A549 (cell line): Measurements from ENCODE around the gene RNF145. TPM values are rescaled to one million over a fixed set of nuclear protein-coding genes. Genes with fewer than 3 reads are reported as not detected.
"Not testable (repeated sequence)": the region's sequence is repeated elsewhere in the genome, so short reads cannot be mapped to it uniquely, and the experiment has no call there.

Experiments
- ATAC-seq, 2 experiments: fragments of 200-7000 bp in 1 of 2; fragments of >200 bp in 1 of 2; cut with Nextera tagmentation in 1 of 2; cut with Tn5 transposase in 1 of 2; 3 replicates each; pipeline versions ENCODE4 v1.8.0 to v1.9.1; 2018 to 2020; ENCODE audit warnings: mild to moderate bottlenecking in 1 of 2, moderate library complexity in 1 of 2
- CTCF ChIA-PET: fragments of 300-600 bp; sonication (Branson Sonifier 250); formaldehyde crosslinking; extraction: SDS; loops from one replicate; lab custom pipeline; 2021; ENCODE audit warnings: antibody characterized with exemption, inconsistent platforms; lab: Yijun Ruan, JAX
- POLR2A ChIA-PET: fragments of 350-600 bp; formaldehyde crosslinking; extraction: SDS; loops from one replicate; lab custom pipeline; 2021; ENCODE audit warnings: antibody characterized with exemption, inconsistent platforms; lab: Yijun Ruan, JAX
- DNase-seq, 2 experiments: peaks; one replicate each; pipeline versions ENCODE4 v3.0.0 to v3.0.0-alpha.2; 2011 to 2016; ENCODE audit warnings: low read depth in 1 of 2, low spot score in 1 of 2
- FAIRE-seq: peaks from 2 replicates; lab custom pipeline; 2011; peaks lifted over from hg19 to GRCh38; lab: Jason Lieb, UNC
- H3K27ac ChIP-seq, 2 experiments: fragments of >200 bp; sonication (Bioruptor Twin); formaldehyde crosslinking; 3 replicates each; pipeline ENCODE4 v1.5.1; 2016 to 2017
- H3K4me1 ChIP-seq: fragments of >200 bp; sonication (Bioruptor Twin); formaldehyde crosslinking; 3 replicates; pipeline ENCODE4 v1.6.1; 2016
- H3K4me2 ChIP-seq: fragments of >200 bp; sonication (Bioruptor Twin); formaldehyde crosslinking; 3 replicates; pipeline ENCODE4 v1.6.1; 2016
- H3K4me3 ChIP-seq: fragments of >200 bp; sonication (Bioruptor Twin); formaldehyde crosslinking; 3 replicates; pipeline ENCODE4 v1.5.1; 2016
- H3K9me3 ChIP-seq: fragments of >200 bp; sonication (Bioruptor Twin); formaldehyde crosslinking; 3 replicates; pipeline ENCODE4 v1.6.1; 2016
- BHLHE40 ChIP-seq: IDR thresholded peaks from 2 replicates; pipeline ENCODE4 v1.6.1; 2012; ENCODE audit warnings: low read depth, low read length, inconsistent platforms
- CBX2 ChIP-seq: fragments of 200-600 bp; sonication (generic); IDR thresholded peaks from 2 replicates; pipeline ENCODE4 v1.6.1; 2016; ENCODE audit warnings: low read depth, mild to moderate bottlenecking, borderline replicate concordance
- CEBPB ChIP-seq, 2 experiments: fragments of >200 bp in 1 of 2; sonication (Bioruptor Twin) in 1 of 2; formaldehyde crosslinking in 1 of 2; IDR thresholded peaks; 2 replicates each; pipeline ENCODE4 v1.6.1; 2012 to 2016
- ESRRA ChIP-seq: fragments of 150-350 bp; IDR thresholded peaks from 2 replicates; pipeline ENCODE4 v1.6.1; 2014; ENCODE audit warnings: mild to moderate bottlenecking, low read length, borderline replicate concordance
- HDAC2 ChIP-seq: fragments of 200-600 bp; sonication (generic); IDR thresholded peaks from 2 replicates; pipeline ENCODE4 v1.6.1; 2016
- HEYL ChIP-seq: fragments of 250-450 bp; sonication (Bioruptor Pico); IDR thresholded peaks from 2 replicates; pipeline ENCODE4 v1.8.0; 2021; ENCODE audit warnings: mild to moderate bottlenecking, moderate library complexity
- JUN ChIP-seq, 2 experiments: fragments of >200 bp; sonication (Bioruptor Twin); formaldehyde crosslinking; IDR thresholded peaks; 2 replicates in 1 of 2; 3 replicates in 1 of 2; pipeline ENCODE4 v1.6.1; 2016 to 2017
- KDM1A ChIP-seq: fragments of 200-600 bp; sonication (generic); IDR thresholded peaks from 2 replicates; pipeline ENCODE4 v1.6.1; 2016; ENCODE audit warnings: low read depth, mild to moderate bottlenecking
- MAFK ChIP-seq: fragments of 450-650 bp; IDR thresholded peaks from 2 replicates; pipeline ENCODE4 v1.6.1; 2014; ENCODE audit not compliant: partially characterized antibody
- NFE2L2 ChIP-seq: fragments of 150-350 bp; conservative IDR thresholded peaks from 2 replicates; pipeline ENCODE4 v1.6.1; 2014; ENCODE audit warnings: low read length
- NR3C1 ChIP-seq: fragments of >200 bp; sonication (Bioruptor Twin); formaldehyde crosslinking; IDR thresholded peaks from 3 replicates; pipeline ENCODE4 v1.6.1; 2017
- PHF8 ChIP-seq: fragments of 200-600 bp; sonication (generic); IDR thresholded peaks from 2 replicates; pipeline ENCODE4 v1.6.1; 2016; ENCODE audit warnings: low read depth, mild to moderate bottlenecking, antibody characterized with exemption, moderate library complexity, borderline replicate concordance
- POLR2AphosphoS2 ChIP-seq: conservative IDR thresholded peaks from 2 replicates; pipeline ENCODE4 v1.6.1; 2012; ENCODE audit warnings: low read length, improper control_type of control experiment, inconsistent platforms
- RCOR1 ChIP-seq: fragments of 150-350 bp; IDR thresholded peaks from 2 replicates; pipeline ENCODE4 v1.6.1; 2014; ENCODE audit warnings: antibody characterized with exemption, low read length, low read depth
- TFCP2L1 ChIP-seq: fragments of 250-450 bp; sonication (Bioruptor Pico); IDR thresholded peaks from 2 replicates; pipeline ENCODE4 v1.5.0; 2021; ENCODE audit warnings: mild to moderate bottlenecking
- WGBS: methylation state at CpG from one replicate; pipeline ENCODE4 v1.1.6; 2017; ENCODE audit errors: missing lambda C conversion rate; 5-methylcytosine and 5-hydroxymethylcytosine counted together
- polyA plus RNA-seq, 4 experiments: library from polyadenylated mRNA; depleted of rRNA in 3 of 4; stranded (reverse); fragments of >200 nt; fragmentation: RNase III in 1 of 4; extraction: RNeasy Plus Mini Kit Qiagen cat#74134 plus additional on column Dnase treatment in 1 of 4; gene quantifications; 2 replicates in 3 of 4; 3 replicates in 1 of 4; pipeline ENCODE4 v1.2.3, GENCODE V29; 2011 to 2017
- TF ChIP-seq, protein P1 (sequence below): fragments of >200 bp; sonication (Bioruptor Twin); formaldehyde crosslinking; IDR thresholded peaks from 3 replicates; pipeline ENCODE4 v1.5.1; 2016
- TF ChIP-seq, protein P2 (sequence below): IDR thresholded peaks from 2 replicates; pipeline ENCODE4 v1.6.1; 2012
- TF ChIP-seq, protein P3 (sequence below): IDR thresholded peaks from 2 replicates; pipeline ENCODE4 v1.6.1; 2012
- TF ChIP-seq, protein P4 (sequence below): fragments of 250-450 bp; sonication (Bioruptor Pico); IDR thresholded peaks from 2 replicates; pipeline ENCODE4 v1.5.0; 2020; ENCODE audit warnings: low read depth, mild to moderate bottlenecking, moderate library complexity

Gene RNF145
- polyA plus RNA-seq, 2 of the 4 experiments (the other 2 are of a cell fraction) = 122 to 146 TPM

DNA sequence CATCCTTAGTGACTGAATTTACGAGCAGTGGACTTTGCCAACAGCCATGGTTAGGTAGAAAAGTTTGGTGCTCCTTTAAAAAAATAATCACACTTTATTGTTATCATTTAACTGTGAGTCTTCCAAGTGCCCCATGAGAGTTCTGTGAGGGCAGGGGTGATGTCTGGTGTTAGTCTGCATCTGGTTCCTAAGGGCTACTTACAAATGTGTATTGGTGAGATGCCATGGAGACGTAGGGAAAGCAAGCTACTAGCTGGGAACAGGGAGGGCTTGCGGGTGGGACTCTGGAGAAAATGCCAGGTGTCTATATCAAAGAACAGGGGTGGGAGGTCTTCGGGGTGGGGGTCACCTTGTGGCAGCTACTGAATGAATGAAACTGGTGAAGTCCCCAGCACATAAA lies 62.5 kb downstream of the RNF145 start (continued):
- TF ChIP-seq HEYL (CRISPR knock-in tag) (no peak), KDM1A (no peak), CEBPB (IDR thresholded peaks at IDR 0.05) (no peak)
- TF ChIP-seq, all 56 proteins: peak for 0

DNA sequence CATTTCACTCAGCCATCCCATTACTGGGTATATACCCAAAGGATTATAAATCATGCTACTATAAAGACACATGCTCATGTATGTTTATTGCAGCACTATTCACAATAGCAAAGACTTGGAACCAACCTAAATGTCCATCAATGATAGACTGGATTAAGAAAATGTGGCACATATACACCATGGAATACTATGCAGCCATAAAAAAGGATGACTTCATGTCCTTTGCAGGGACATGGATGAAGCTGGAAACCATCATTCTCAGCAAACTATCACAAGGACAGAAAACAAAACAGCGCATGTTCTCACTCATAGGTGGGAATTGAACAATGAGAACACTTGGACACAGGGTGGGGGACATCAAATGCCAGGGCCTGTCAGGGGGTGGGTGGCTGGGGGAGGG lies 64.2 kb downstream of the RNF145 start:
- H3K4me3 ChIP-seq, H3K4me1 ChIP-seq, H3K4me2 ChIP-seq, DNase-seq, H3K9me3 ChIP-seq, ATAC-seq, CTCF ChIA-PET, POLR2A ChIA-PET, FAIRE-seq, H3K27ac ChIP-seq: not testable (repeated sequence)
- WGBS = 6% methylated on average over 1 of the region's 1 CpG

DNA sequence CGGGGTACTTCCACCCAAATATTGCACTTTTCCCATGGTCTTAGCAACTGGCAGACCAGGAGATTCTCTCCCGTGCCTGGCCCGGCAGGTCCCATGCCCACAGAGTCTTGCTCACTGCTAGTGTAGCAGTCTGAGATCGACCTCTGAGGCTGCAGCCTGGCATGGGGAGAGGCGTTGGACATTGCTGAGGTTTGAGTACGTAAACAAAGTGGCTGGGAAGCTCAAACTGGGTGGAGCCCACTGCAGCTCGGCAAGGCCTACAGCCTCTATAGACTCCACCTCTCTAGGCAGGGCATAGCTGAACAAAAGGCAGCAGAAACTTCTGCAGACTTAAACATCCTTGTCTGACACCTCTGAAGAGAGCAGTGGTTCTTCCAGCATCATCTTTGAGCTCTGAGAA lies 69.6 kb downstream of the RNF145 start:
- ChIA-PET CTCF (interaction anchor here (0.6 kb wide), 1 partner anchor 442 kb away, joined by 3 read pairs; no protein-coding TSS in a partner anchor), POLR2A (no interaction called here)
- TF ChIP-seq MAFK (no peak), BHLHE40 (no peak), PHF8 (no peak), ESRRA (no peak), POLR2AphosphoS2 (no peak), HDAC2 (no peak), CEBPB (IDR thresholded peaks at IDR 0.05) (no peak), RCOR1 (no peak), TFCP2L1 (CRISPR knock-in tag) (no peak), CBX2 (no peak), NR3C1 (no peak), JUN (IDR thresholded peaks at IDR 0.05) (no peak), NFE2L2 (no peak)
- TF ChIP-seq, protein P1, sequence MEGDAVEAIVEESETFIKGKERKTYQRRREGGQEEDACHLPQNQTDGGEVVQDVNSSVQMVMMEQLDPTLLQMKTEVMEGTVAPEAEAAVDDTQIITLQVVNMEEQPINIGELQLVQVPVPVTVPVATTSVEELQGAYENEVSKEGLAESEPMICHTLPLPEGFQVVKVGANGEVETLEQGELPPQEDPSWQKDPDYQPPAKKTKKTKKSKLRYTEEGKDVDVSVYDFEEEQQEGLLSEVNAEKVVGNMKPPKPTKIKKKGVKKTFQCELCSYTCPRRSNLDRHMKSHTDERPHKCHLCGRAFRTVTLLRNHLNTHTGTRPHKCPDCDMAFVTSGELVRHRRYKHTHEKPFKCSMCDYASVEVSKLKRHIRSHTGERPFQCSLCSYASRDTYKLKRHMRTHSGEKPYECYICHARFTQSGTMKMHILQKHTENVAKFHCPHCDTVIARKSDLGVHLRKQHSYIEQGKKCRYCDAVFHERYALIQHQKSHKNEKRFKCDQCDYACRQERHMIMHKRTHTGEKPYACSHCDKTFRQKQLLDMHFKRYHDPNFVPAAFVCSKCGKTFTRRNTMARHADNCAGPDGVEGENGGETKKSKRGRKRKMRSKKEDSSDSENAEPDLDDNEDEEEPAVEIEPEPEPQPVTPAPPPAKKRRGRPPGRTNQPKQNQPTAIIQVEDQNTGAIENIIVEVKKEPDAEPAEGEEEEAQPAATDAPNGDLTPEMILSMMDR = no peak
- TF ChIP-seq, protein P2, sequence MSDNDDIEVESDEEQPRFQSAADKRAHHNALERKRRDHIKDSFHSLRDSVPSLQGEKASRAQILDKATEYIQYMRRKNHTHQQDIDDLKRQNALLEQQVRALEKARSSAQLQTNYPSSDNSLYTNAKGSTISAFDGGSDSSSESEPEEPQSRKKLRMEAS = no peak
- TF ChIP-seq, protein P3, sequence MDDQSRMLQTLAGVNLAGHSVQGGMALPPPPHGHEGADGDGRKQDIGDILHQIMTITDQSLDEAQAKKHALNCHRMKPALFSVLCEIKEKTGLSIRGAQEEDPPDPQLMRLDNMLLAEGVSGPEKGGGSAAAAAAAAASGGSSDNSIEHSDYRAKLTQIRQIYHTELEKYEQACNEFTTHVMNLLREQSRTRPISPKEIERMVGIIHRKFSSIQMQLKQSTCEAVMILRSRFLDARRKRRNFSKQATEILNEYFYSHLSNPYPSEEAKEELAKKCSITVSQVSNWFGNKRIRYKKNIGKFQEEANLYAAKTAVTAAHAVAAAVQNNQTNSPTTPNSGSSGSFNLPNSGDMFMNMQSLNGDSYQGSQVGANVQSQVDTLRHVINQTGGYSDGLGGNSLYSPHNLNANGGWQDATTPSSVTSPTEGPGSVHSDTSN = no peak
- TF ChIP-seq, protein P4, sequence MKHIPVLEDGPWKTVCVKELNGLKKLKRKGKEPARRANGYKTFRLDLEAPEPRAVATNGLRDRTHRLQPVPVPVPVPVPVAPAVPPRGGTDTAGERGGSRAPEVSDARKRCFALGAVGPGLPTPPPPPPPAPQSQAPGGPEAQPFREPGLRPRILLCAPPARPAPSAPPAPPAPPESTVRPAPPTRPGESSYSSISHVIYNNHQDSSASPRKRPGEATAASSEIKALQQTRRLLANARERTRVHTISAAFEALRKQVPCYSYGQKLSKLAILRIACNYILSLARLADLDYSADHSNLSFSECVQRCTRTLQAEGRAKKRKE (CRISPR knock-in tag) = no peak
- no peak for DNase-seq
- ATAC-seq = no peak
- Histone ChIP-seq H3K9me3 (no peaks in the 10 kb centered on the region), H3K4me1 (peaks cover 16% of the 10 kb centered on the region), H3K27ac (no peak overlapping the region), H3K4me2 (no peak overlapping the region), H3K4me3 (no peak overlapping the region)
- WGBS = 57% methylated on average over 7 of the region's 7 CpGs
- no peak for FAIRE-seq
